Measurements from ENCODE around the gene PRKCH.

The PRKCH gene

DNA sequence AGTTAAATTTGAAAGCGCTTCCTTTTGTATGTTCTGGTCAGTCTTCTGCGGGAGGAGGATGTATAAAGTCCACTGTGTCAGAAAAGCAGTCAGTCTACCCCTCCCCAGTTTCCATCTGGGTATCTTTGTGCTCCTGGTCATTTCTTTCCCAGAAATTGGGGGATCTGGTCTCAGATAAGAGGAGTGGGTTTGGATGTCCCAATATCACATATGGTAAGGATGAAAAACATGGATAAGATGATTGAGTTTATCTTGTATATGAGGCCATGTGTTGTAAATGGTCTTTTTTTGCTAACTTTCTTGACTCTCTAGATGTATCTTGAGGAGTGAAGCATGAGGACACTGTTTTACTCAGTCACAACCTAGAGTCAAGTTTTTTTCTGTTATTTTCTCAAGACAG lies 187.1 kb downstream of the PRKCH start:
- H3K9me3 ChIP-seq (ENCODE audit: insufficient read depth, low read length, severe bottlenecking): no peaks in the 10 kb centered on the region
- H3K9ac ChIP-seq (ENCODE audit: low read depth, low read length): no peak overlapping the region
- H3K4me2 ChIP-seq (ENCODE audit: insufficient read depth, low read length): no peak overlapping the region
- no peak overlapping the region for H3K27ac ChIP-seq (ENCODE audit: low read length)
- H2AFZ ChIP-seq (ENCODE audit: low read depth, low read length): no peak overlapping the region
- no peaks in the 10 kb centered on the region for H4K20me1 ChIP-seq (ENCODE audit: insufficient read depth, low read length)
- no peak overlapping the region for H3K4me3 ChIP-seq (ENCODE audit: low read depth in 1 of 2, low read length in 2 of 2)
- peaks cover 17% of the 10 kb centered on the region for H3K4me1 ChIP-seq (ENCODE audit: insufficient read depth, low read length)
- ATAC-seq (ENCODE audit: insufficient read depth, low read depth) (no peak), DNase-seq (no peak)
- no peaks in the 10 kb centered on the region for H3K27me3 ChIP-seq (ENCODE audit: insufficient read depth, low read length, poor library complexity)
- TF ChIP-seq EZH2 (IDR thresholded peaks at IDR 0.05; ENCODE audit: borderline replicate concordance, low read depth, low read length, severe bottlenecking): no peak
- TF ChIP-seq, protein P1, sequence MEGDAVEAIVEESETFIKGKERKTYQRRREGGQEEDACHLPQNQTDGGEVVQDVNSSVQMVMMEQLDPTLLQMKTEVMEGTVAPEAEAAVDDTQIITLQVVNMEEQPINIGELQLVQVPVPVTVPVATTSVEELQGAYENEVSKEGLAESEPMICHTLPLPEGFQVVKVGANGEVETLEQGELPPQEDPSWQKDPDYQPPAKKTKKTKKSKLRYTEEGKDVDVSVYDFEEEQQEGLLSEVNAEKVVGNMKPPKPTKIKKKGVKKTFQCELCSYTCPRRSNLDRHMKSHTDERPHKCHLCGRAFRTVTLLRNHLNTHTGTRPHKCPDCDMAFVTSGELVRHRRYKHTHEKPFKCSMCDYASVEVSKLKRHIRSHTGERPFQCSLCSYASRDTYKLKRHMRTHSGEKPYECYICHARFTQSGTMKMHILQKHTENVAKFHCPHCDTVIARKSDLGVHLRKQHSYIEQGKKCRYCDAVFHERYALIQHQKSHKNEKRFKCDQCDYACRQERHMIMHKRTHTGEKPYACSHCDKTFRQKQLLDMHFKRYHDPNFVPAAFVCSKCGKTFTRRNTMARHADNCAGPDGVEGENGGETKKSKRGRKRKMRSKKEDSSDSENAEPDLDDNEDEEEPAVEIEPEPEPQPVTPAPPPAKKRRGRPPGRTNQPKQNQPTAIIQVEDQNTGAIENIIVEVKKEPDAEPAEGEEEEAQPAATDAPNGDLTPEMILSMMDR (IDR thresholded peaks at IDR 0.05; ENCODE audit: borderline replicate concordance, extremely low read depth, low read length, poor library complexity, severe bottlenecking): no peak
- H3K79me2 ChIP-seq (ENCODE audit: insufficient read depth, low read length): peaks cover 19% of the 10 kb centered on the region; the same call in 1 of the 2 replicates
- peaks cover 70% of the 10 kb centered on the region for H3K36me3 ChIP-seq (ENCODE audit: insufficient read depth, low read length)

DNA sequence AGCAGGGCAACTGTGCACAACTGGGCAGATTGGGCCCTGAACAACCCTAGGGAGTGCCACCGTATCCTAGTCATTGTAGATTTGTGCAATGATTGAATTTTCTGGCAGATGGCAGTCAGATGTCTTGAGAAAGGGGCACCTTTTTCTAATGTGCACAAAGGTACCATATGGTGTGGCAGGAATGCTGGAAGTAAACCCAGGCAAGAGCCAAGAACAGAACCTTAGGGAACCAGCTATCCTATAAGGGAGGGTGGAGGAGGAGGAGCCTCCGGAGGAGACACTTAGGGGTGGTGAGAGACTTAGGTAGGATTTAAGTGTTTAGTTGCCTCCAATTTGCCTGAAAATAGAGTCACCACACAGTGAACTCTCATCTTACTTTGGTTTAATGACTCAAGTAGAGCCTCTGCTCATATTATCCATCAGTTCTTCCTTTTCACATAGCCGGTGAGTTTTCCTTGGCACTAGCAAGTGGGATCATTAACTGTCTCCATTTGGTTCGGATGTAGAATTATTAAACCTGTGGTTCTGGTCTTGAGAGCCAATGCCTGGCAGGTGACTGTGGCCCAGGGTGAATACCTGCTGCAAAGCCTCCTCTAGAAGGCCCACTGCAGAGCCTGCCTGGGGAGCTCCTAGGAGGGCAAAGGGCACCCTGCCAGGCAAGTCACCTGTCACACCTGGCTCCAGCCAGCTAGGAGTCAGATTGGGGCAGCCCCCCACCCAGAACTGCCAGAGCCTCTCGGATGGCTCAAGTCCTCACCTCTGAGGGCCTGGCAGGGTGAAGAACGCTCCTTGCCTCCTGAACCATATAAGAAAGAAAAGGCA lies 189.6 kb downstream of the PRKCH start:
- DNase-seq (no peak), ATAC-seq (ENCODE audit: insufficient read depth, low read depth) (peak; percentile 23; the same call in 1 of the 3 replicates)
- Histone ChIP-seq H3K9me3 (ENCODE audit: insufficient read depth, low read length, severe bottlenecking) (no peaks in the 10 kb centered on the region), H3K79me2 (ENCODE audit: insufficient read depth, low read length) (peaks cover 19% of the 10 kb centered on the region; the same call in 1 of the 2 replicates), H3K4me3 (ENCODE audit: low read depth in 1 of 2, low read length in 2 of 2) (no peak overlapping the region), H3K4me2 (ENCODE audit: insufficient read depth, low read length) (no peak overlapping the region), H3K36me3 (ENCODE audit: insufficient read depth, low read length) (peaks cover 76% of the 10 kb centered on the region), H4K20me1 (ENCODE audit: insufficient read depth, low read length) (no peaks in the 10 kb centered on the region; the same call in 1 of the 2 replicates), H3K9ac (ENCODE audit: low read depth, low read length) (no peak overlapping the region), H2AFZ (ENCODE audit: low read depth, low read length) (no peak overlapping the region), H3K4me1 (ENCODE audit: insufficient read depth, low read length) (no peaks in the 10 kb centered on the region), H3K27me3 (ENCODE audit: insufficient read depth, low read length, poor library complexity) (no peaks in the 10 kb centered on the region), H3K27ac (ENCODE audit: low read length) (0 out of 2 replicates have a peak overlapping the region, but pooled peaks have one; percentile 18)
- TF ChIP-seq, protein P1 (IDR thresholded peaks at IDR 0.05; ENCODE audit: borderline replicate concordance, extremely low read depth, low read length, poor library complexity, severe bottlenecking): no peak
- no peak for TF ChIP-seq EZH2 (IDR thresholded peaks at IDR 0.05; ENCODE audit: borderline replicate concordance, low read depth, low read length, severe bottlenecking)

DNA sequence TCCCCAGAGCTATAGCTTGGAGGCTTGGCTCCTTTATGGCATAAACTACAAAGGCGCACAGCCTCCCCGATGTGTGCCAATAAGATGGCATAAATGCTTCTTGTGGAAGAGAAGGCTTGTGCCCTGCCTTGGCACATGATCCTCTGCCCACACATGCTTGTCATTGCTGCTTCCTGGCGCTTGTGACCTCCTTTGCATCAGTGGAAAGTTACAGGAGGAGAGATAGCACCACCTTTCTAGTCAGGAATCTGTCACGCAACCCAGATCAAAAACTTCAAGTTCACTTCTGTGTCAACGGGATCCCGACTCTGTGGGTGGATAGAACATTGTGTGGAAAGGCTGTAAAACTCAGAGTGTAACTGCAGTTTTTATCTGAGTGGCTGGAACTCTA lies 190.2 kb downstream of the PRKCH start:
- Histone ChIP-seq H3K36me3 (ENCODE audit: insufficient read depth, low read length) (peaks cover 72% of the 10 kb centered on the region), H3K27ac (ENCODE audit: low read length) (peak overlapping the region; percentile 38; the same call in 1 of the 2 replicates), H2AFZ (ENCODE audit: low read depth, low read length) (no peak overlapping the region), H3K79me2 (ENCODE audit: insufficient read depth, low read length) (peaks cover 14% of the 10 kb centered on the region; the same call in 1 of the 2 replicates), H3K4me1 (ENCODE audit: insufficient read depth, low read length) (no peaks in the 10 kb centered on the region), H4K20me1 (ENCODE audit: insufficient read depth, low read length) (no peaks in the 10 kb centered on the region; the same call in 1 of the 2 replicates), H3K9ac (ENCODE audit: low read depth, low read length) (no peak overlapping the region), H3K4me3 (ENCODE audit: low read depth in 1 of 2, low read length in 2 of 2) (no peak overlapping the region), H3K27me3 (ENCODE audit: insufficient read depth, low read length, poor library complexity) (no peaks in the 10 kb centered on the region), H3K4me2 (ENCODE audit: insufficient read depth, low read length) (no peak overlapping the region), H3K9me3 (ENCODE audit: insufficient read depth, low read length, severe bottlenecking) (no peaks in the 10 kb centered on the region)
- ATAC-seq (ENCODE audit: insufficient read depth, low read depth) (no peak), DNase-seq (no peak)
- no peak for TF ChIP-seq EZH2 (IDR thresholded peaks at IDR 0.05; ENCODE audit: borderline replicate concordance, low read depth, low read length, severe bottlenecking)
- TF ChIP-seq, protein P1 (IDR thresholded peaks at IDR 0.05; ENCODE audit: borderline replicate concordance, extremely low read depth, low read length, poor library complexity, severe bottlenecking): no peak
